Stimulated activated CD4-positive, alpha-beta T cell treated with anti-CD3 and anti-CD28 coated beads, Interleukin-1b, Interleukin-23, amount 100 ng/mL, for 24 hours (primary cell): ENCODE measurements around the gene LMBR1.
"Not testable (repeated sequence)": the region's sequence is repeated elsewhere in the genome, so short reads cannot be mapped to it uniquely, and the experiment has no call there.

Experiments used
- DNase-seq, 4 experiments: peaks; one replicate each; pipeline ENCODE4 v3.0.0-alpha.2; 2020; ENCODE audit warnings: low read depth in 4 of 4, low spot score in 1 of 4

LMBR1 gene

DNA sequence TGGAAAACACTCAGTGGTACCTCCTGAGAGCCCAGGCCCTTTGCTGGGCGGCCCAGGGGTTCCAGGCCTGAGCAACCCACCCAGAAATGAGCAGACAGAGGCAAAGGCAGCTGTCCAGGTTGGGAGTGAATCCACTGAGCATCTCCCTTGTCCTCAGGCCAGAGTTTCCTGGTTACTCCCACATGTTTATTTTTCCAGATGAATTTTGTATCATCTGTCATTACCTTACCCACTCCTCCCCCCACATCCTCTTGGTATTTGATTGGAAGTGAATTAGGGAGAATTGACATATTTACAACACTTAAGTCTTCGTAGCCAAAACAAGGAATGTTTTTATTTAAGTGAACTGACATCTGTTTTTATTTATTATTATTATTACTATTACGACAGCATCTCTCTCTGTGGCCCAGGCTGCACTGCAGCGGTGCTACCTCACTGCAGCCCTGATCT, 13.2 kb upstream of the LMBR1 start:
- DNase-seq: no peak

DNA sequence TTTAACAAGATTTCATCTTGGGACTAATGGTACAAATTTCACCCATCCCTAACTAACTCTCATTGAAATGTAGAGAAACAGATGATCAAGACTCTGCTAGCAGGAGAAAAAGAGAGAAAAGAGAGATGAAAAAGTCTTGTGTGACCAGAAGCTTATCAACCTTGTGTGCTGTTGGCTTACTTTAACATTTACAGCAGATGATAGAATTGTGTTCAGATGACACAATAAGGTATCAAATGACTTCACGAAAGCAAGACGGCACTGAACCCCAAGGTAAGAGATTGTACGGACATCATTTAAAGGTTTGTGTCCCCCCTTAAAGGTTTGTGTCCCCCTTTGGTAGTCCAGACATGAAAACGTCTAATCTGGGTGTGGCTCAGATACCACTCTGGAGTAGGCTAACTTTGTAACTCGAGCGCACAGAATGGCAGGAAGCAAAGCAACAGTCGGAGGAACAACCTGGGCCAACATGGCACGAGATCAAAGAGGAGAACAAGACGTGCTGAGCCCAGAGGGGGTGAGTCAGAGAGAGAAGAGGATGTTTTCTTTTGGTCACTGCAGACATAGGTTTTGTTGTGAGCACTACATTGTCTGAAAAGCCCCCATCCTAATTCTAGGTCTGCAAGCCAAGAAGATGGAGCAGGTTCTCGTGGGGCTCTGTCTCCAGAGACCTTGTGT, 10.4 kb upstream of the LMBR1 start:
- DNase-seq: no peak

DNA sequence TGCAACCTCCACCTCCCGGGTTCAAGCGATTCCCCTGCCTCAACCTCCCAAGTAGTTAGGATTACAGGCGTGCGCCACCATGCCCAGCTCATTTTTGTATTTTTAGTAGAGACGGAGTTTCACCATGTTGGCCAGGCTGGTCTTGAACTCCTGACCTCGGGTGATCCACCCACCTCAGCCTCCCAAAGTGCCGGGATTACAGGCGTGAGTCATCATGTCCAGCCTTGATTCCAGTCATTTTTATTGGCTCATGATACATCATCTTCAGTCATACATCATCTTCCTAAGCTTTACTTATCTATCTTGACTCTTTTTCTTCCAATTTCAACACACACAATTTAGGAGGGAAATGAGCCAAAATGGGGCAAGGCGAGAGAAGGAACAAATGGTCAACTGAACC, 7.1 kb upstream of the LMBR1 start:
- DNase-seq: not testable (repeated sequence)

DNA sequence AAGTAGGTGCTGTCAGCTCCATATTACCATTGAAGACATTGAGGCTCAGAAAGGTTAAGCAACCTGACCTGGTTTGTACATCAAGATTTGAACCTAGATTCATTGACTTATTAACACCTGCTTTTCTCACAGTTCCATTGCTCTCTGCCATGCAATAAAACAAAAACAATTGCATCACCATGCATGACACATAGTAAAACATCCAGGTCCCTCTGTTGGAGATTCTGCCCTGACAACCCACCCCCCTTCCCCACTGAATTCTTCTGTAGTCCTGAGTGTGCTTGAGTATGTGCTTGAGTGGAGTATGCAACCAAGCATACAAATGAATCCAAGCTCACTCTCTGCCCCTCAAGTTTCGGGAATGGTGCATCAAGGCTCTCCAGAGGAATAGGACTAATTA, 6.0 kb upstream of the LMBR1 start:
- no peak for DNase-seq

DNA sequence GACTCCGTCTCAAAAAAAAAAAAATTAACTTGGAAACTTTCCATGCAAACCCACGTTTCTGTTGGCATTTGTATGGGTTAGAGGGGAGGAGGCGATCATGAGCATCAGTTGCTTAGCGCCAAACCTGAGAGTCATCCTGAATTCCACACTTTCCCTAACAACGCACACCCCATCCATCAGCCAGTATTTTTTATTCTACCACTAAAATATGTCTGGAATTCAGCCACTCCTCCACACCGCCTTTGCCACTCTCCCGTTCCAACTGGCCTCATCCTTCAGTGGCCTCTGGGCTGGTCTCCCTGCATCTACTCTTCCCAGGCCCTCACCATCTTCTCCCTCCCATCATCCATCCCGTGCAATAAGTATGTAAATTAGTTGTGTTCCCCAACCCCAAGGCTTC, 4.7 kb upstream of the LMBR1 start:
- DNase-seq: no peak

DNA sequence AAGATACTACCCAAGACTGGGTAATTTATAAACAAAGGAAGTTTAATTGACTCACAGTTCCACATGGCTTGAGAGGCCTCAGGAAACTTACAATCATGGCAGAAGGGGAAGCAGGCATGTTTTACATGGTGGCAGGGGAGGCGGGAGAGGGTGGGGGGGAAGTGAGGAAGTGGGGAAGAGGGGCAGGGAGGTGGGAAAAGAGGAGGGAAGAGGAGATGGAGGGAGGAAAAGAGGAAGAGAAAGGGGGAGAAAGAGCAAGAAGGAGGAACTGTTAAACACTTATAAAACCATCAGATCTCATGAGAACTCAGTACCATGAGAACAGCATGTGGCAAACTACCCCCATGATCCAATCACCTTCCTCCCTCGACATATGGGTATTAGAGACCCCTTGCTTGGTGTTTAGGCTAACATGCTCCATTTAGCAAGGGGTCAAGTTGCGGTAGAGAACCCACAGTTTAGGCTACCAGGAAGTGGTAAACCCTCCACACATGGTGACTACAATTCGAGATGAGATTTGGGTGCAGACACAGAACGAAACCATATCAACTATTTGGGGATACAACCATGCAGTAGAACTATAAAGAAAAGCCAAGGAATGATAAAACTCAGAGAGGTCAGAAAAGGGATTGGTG, 3.5 kb upstream of the LMBR1 start:
- no peak for DNase-seq

DNA sequence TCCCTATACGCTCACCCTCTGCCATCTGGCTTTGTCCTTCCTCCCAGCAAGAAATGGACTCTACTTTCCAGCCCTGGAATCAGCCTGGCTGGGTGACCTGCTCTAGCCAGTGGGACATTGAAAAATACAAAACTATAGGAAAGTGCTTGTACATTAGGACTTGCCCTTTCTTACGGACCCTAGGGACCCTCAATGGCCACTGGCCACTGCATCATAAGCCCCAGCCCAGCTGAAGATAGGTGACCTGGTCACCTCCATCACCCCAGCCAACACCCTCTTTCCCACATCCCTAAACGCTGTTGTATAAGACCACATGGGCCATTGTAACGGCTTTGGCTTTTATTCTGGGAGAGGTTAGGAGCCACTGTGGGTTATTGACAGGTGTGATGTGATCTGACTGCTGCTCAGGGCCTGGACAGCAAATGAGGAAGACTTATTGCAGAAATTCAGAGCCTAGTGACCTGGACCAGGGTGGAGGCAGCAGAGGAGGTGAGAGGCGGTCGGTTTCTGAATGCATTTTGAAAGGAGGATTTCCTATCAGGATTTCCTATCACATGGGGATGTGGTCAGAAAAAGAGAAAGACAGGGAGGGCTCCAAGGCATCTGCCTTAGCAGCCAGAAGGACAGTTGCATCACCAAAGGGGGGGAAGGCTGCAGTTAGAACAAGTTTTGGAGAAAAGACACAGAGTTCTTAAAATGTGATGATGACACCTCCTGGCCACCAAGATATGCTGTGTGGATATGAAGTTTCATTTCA, 2.2 kb upstream of the LMBR1 start:
- no peak for DNase-seq

DNA sequence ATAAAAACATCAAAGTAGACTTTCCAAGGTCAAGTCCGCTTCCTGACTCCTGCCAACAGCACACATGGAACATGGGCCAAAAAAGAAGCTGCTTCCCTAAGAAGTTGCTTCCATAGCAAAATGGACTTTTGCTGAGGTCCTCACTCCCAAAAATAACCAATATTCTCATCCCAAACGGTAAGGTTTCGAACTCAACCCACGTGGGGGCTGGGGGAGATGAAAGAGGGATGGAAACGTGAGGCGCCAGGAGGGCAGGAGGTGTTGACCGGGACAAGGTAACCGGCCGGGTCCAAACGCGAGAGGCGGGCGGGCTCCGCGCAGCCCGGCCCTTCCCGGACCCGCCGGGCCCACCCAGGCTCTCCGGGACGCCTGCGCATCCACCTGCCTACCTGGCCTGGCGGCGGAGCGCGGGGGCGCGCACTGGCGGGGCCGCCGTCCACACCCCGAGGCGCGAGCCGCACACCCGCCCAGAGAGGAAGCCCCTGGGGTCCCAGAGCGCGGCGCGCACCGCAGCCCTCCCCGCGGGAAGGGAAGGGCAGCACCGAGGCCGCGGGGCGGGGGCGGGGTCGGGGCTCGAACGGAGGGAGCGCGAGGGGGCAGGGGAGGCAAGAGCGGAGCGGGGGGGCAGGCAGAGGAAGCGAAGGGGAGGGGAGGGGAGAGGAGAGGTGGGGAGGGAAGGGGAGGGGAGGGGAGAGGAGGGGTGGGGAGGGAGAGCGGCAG, 742 bp downstream of the LMBR1 start:
- peak; percentile 28 to 54 (median 38) for DNase-seq

DNA sequence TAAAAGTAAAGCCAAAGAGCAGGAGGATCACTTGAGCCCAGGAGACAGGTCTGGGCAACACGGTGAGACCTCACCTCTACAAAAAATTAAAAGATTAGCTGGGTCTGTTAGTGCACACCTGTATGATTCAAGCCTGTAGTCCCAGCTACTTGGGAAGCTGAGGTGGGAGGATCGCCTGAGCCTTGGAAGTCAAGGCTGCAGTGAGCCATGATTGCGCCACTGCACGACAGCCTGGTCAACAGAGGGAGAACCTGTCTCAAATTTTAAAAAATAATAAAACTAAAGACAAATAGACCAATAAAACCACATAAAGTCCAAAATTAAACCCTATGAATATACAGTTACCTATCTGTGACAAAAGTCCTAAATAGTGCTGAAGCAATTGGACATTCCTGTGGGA, 3.2 kb downstream of the LMBR1 start:
- no peak for DNase-seq

DNA sequence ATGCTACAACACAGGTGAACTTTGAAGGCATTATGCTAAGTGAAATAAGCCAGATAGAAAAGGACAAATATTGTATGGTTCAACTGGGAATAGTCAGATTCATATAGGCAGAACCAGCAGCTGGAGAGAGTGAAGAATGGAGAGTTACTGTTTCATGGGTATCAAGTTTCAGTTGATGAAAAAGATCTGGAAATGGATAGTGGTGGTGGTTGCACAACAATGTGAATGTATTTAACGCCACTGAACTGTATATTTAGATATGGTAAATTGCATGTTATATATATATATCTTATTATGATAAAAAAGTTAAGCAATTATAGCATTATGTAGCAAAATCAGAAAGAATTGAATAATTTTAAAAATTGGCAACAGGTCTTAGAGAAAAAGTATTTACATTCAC, 3.9 kb downstream of the LMBR1 start:
- no peak for DNase-seq

DNA sequence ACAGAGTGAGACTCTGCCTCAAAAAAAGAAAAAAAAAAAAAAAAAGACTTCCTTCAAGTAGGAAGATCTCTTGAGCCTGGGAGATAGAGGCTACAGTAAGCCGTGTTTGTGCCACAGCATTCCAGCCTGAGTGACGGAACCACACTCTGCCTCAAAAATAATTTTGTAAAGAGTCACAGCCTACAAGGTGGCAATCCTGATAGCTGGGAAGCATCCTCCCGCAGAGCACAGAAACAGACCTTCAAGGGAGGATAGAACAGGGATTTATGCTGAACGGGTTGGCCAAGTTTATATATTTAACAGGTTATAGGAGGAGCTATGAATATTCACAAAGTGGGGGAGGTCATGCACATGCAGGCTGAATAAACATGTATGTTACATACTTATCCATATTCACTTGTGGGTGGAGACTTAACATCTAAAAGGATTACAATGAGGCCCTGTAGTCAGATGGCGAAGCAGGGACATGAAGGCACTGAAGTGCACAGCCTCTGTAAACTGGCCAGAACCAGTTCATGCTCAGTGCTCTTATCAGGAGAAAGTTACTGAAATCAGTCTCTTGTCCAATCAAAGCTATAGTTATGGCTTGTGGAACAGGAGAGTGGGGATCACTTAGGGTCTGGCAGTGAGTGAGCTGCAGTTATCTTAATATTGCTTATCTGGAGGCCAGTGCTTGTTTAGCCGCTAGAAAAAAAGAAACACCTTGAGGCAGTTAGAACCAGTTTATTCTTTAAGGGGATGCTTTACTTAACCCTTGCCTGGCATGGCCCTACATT, 6.8 kb downstream of the LMBR1 start:
- DNase-seq: no peak

DNA sequence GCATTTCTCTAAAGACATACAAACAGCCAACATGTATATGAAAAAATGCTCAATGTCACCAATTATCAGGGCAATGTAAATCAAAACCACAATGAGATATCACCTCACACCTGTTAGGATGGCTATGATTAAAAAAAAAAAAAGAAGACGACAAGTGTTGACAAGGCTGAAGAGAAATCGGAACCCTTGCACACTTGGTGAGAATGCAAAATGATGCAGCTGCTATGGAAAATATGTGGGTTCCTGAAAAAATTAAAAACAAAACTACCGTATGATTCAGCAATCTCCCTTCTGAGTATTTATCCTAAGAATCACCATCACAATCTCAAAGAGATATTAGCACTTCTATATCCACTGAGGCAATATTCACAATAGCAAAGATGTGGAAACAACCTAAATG, 11.3 kb downstream of the LMBR1 start:
- no peak for DNase-seq

DNA sequence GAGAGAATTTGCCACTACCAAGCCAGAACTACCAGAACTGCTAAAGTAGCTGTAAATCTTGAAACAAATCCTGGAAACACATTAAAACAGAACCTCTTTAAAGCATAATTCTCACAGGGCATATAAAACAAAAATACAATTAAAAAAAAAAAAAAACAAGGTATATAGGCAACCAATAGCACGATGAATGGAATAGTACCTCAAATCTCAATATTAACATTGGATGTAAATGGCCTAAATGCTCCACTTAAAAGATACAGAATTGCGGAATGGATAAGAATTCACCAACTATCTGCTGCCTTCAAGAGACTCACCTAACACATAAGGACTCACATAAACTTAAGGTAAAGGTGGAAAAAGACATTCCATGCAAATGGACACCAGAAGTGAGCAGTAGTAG, 17.2 kb downstream of the LMBR1 start:
- DNase-seq: no peak

DNA sequence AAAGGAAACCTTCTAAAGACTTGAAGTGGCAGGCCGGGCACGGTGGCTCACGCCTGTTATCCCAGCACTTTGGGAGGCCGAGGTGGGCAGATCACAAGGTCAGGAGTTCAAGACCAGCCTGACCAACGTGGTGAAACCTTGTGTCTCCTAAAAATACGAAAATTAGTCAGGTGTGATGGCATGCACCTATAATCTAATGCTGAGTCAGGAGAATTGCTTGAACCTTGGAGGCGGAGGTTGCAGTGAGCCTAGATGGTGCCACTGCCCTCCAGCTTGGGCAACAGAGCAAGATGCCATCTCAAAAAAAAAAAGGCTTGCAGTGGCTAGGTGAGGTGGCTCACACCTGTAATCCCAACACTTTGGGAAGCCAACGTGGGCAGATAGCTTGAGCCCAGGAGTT, 24.6 kb downstream of the LMBR1 start:
- not testable (repeated sequence) for DNase-seq

DNA sequence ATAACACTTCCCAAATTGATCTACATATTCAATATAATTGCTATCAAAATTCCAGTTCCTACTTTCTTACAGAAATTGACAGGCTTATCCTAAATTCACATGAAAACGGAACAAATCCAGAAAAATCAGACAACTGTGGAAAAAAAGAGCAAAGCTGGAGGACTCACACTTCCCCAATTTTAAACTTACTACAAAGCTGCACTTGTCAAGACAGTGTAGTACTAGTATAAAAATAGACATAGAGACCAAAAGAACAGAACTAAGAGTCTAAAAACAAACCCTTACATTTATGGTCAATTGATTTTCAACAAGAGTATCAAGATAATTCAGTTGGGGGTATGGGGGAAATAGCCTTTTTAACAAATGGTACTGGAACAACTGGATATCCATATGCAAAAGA, 27.5 kb downstream of the LMBR1 start:
- DNase-seq: no peak

DNA sequence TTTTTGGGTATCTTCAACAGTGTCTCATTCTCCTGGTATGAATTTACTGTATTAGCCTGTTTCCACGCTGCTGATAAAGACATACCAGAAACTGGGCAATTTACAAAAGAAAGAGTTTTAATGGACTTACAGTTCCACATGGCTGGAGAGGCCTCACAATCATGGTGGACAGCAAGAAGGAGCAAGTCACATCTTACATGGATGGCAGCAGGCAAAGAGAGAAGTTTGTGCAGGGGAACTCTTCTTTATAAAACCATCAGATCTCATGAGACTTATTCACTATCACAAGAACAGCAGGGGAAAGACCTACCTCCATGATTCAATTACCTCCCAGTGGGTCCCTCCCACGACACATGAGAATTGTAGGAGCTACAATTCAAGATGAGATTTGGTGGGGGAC, 31.0 kb downstream of the LMBR1 start:
- not testable (repeated sequence) for DNase-seq

DNA sequence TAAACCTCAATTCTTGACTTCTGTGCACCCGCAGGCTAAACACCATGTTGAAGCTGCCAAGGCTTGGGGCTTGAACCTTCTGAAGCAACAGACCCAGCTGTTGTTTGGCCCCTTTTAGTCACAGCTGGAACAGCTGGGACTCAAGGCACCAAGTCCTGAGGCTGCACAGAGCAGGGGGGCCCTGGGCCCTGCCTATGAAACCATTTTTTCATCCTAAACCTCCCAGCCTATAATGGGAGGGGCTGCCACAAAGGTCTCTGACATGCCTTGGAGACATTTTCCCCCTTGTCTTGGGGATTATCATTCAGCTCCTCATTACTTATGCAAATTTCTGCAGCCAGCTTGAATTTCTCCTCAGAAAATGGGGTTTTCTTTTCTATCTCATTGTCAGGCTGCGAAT, 31.8 kb downstream of the LMBR1 start:
- DNase-seq: no peak

DNA sequence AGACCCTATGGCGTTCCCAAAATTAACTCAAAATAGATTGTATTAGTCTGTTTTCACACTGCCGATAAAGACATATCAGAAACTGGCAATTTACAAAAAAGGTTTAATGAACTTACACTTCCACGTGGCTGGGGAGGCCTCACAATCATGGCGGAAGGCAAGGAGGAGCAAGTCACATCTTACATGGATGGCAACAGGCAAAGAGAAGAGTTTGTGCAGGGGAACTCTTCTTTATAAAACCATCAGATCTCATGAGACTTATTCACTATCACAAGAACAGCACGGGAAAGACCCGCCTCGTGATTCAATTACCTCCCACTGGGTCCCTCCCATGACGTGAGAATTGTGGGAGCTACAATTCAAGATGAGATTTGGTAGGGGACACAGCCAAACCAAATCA, 32.9 kb downstream of the LMBR1 start:
- not testable (repeated sequence) for DNase-seq

DNA sequence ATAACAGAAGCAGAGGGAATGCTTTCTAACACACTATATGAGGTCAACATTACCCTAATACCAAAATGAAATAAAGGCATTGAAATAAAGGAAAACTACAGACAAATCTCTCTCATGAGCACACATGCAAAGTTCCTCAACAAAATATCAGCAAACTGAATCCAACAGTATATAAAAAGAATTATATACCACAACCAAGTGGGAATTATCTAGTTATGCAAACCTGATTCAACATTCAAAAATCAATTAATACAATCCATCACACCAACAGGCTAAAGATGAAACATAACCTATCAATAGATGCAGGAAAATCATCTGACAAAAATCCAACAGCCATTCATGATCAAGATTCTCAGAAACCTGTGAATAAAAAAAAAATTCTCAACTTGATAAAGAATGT, 34.5 kb downstream of the LMBR1 start:
- no peak for DNase-seq

DNA sequence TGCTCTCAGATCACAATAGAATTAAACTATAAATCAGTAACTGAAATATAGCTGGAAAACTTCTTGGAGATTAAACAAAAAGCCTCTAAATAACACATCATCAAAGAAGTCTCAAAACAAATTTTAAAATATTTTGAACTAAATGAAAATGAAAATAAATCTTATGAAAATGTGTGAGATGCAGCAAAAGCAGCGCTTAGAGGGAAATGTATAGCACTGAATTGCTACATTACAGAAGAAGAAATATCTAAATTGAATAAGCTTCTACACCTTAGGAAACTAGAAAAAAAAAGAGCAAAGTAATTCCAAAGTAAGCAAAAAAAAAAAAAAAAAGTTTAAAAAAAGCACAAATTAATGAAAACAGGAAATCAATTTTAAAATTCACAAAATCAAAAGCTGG, 35.2 kb downstream of the LMBR1 start:
- DNase-seq: no peak

DNA sequence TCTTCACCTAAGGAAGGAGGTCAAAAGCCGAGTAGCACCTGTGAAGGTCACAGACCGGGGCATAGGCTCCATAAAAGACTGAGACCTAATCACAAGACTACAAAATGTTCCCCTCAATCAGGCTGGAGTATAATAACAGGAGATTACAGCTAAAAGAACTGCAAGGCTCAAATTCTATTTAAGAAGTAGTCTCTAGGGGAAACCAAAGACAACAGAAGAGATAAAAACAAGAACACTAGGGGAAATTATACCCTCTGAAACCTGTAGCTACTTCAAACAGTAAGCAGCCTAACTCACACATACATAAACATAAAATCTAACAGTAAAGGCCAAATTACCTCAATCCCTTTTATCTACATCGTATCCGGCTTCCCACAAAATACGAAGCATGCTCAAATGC, 38.3 kb downstream of the LMBR1 start:
- no peak for DNase-seq
